ENCODE measurements around the gene ELAC1. TPM values are rescaled to one million over a fixed set of nuclear protein-coding genes. Genes with fewer than 3 reads are reported as not detected.
"Not testable (repeated sequence)": the region's sequence is repeated elsewhere in the genome, so short reads cannot be mapped to it uniquely, and the experiment has no call there.

The ELAC1 gene
- total and polyA plus RNA-seq, 2 of the 8 experiments (the other 6 are each of a cell fraction or from before 2014, with no cell fraction given) = 2.3 to 3.4 TPM

GRCh38 chr18:51003174-51003573, 35.3 kb downstream of the ELAC1 start:
- H3K18ac ChIP-seq (ENCODE audit: extremely low read depth, low read length); H4K20me1 ChIP-seq (replicated peaks in 1 of 2; ENCODE audit: control insufficient read depth in 1 of 2, insufficient read depth in 2 of 2, low read length in 2 of 2); H3K9ac ChIP-seq (replicated peaks in 1 of 4; ENCODE audit: extremely low read depth in 1 of 4, low read depth in 3 of 4, low read length in 3 of 4); H3K36me3 ChIP-seq (ENCODE audit: control insufficient read depth in 2 of 4, insufficient read depth in 4 of 4, low read length in 3 of 4); CTCF ChIA-PET (ENCODE audit: partially characterized antibody); H3K4me1 ChIP-seq (replicated peaks in 1 of 4; ENCODE audit: control insufficient read depth in 3 of 4, insufficient read depth in 4 of 4, low read length in 3 of 4); FAIRE-seq; H4K5ac ChIP-seq (ENCODE audit: insufficient read length, low read depth, low read length); H2BK5ac ChIP-seq (ENCODE audit: low read depth, low read length); H2BK20ac ChIP-seq (ENCODE audit: low read length); H3K79me1 ChIP-seq (ENCODE audit: low read depth, low read length); DNase-seq (ENCODE audit: low read depth in 1 of 2, low spot score in 2 of 2); H2BK15ac ChIP-seq (ENCODE audit: low read length); H2BK12ac ChIP-seq (ENCODE audit: low read depth, low read length); H2AK5ac ChIP-seq (ENCODE audit: low read depth, low read length); H3K27ac ChIP-seq (ENCODE audit: low read depth, low read length); H3K23me2 ChIP-seq (ENCODE audit: low read depth, low read length); H2BK120ac ChIP-seq (replicated peaks; ENCODE audit: low read depth, low read length); H3K79me2 ChIP-seq (ENCODE audit: control insufficient read depth in 1 of 2, insufficient read depth in 2 of 2, low read length in 2 of 2); H3K27me3 ChIP-seq (replicated peaks in 1 of 4; ENCODE audit: control insufficient read depth in 3 of 4, extremely low read depth in 1 of 4, insufficient read depth in 3 of 4, low read length in 3 of 4); H3K14ac ChIP-seq (ENCODE audit: insufficient read length); H3K4me2 ChIP-seq (ENCODE audit: insufficient read depth in 1 of 2, low read depth in 2 of 2, low read length in 2 of 2); H3K9me3 ChIP-seq (ENCODE audit: insufficient read depth in 2 of 2, low read depth in 1 of 2, low read length in 1 of 2); POLR2A ChIA-PET (ENCODE audit: partially characterized antibody); H2AFZ ChIP-seq (ENCODE audit: low read length); H4K91ac ChIP-seq (replicated peaks; ENCODE audit: insufficient read length, low read length); H4K8ac ChIP-seq (ENCODE audit: extremely low read depth, insufficient read depth, low read length); H3K23ac ChIP-seq (ENCODE audit: insufficient read length); H3K56ac ChIP-seq (replicated peaks; ENCODE audit: insufficient read length, low read depth, low read length); H3K4me3 ChIP-seq (ENCODE audit: extremely low read depth in 1 of 4, insufficient read depth in 2 of 4, low read depth in 3 of 4, low read length in 4 of 4); H3K4ac ChIP-seq (replicated peaks; ENCODE audit: insufficient read length, low read depth, low read length): not testable (repeated sequence)
- WGBS, 2 experiments (ENCODE audit: extremely low coverage in 1 of 2, insufficient coverage in 1 of 2, insufficient read length in 1 of 2, insufficient replicate concordance in 2 of 2, low coverage in 1 of 2, low lambda C conversion rate in 2 of 2, missing lambda C conversion rate in 1 of 2) = 75% methylated on average over 2 of the region's 2 CpGs; no CpG with 5 or more reads in 1 of the 2 experiments

Data from H1 (cell line).